ENCODE measurements around the gene PRR35. TPM values are rescaled to one million over a fixed set of nuclear protein-coding genes. Genes with fewer than 3 reads are reported as not detected.
A peak's percentile ranks its signal among the peaks of the same experiment; 100 is the strongest.

Gene PRR35
- polyA plus RNA-seq, 3 donors, result not detected

GRCh38 chr16:543301-544164, 16.7 kb upstream of the PRR35 start:
- no peaks in the 10 kb centered on the region for H3K9me3 Mint-ChIP-seq
- Histone ChIP-seq H3K4me3 (replicated peaks in 1 of 3; ENCODE audit: low read depth in 2 of 3, low read length in 3 of 3) (no peak overlapping the region), H4K20me1 (ENCODE audit: insufficient read depth, low read length) (peaks cover 90% of the 10 kb centered on the region), H3K27me3 (ENCODE audit: control insufficient read depth in 2 of 2, insufficient read depth in 2 of 2, low read length in 2 of 2) (no peaks in the 10 kb centered on the region), H3K36me3 (replicated peaks in 1 of 2; ENCODE audit: control insufficient read depth in 1 of 2, insufficient read depth in 2 of 2, low read length in 2 of 2) (peaks cover 16 to 33% of the 10 kb centered on the region in 2 donors), H3K4me1 (ENCODE audit: control insufficient read depth in 1 of 2, insufficient read depth in 2 of 2, low read length in 2 of 2) (peaks cover 0 to 14% of the 10 kb centered on the region in 2 donors), H3K79me2 (ENCODE audit: insufficient read depth, low read length) (peaks cover 43% of the 10 kb centered on the region), H3K4me2 (replicated peaks; ENCODE audit: extremely low read depth, low read length, poor library complexity, severe bottlenecking) (no peak overlapping the region), H3K27ac (ENCODE audit: low read depth in 1 of 2, low read length in 2 of 2) (no peak overlapping the region), H2AFZ (ENCODE audit: insufficient read depth, low read depth, low read length, poor library complexity, severe bottlenecking) (no peak overlapping the region), H3K9ac (ENCODE audit: insufficient read depth, low read length, poor library complexity, severe bottlenecking) (no peak overlapping the region), H3K9me3 (replicated peaks in 1 of 2; ENCODE audit: control insufficient read depth in 1 of 2, insufficient read depth in 1 of 2, low read length in 2 of 2) (no peaks in the 10 kb centered on the region)
- TF ChIP-seq, protein P1, sequence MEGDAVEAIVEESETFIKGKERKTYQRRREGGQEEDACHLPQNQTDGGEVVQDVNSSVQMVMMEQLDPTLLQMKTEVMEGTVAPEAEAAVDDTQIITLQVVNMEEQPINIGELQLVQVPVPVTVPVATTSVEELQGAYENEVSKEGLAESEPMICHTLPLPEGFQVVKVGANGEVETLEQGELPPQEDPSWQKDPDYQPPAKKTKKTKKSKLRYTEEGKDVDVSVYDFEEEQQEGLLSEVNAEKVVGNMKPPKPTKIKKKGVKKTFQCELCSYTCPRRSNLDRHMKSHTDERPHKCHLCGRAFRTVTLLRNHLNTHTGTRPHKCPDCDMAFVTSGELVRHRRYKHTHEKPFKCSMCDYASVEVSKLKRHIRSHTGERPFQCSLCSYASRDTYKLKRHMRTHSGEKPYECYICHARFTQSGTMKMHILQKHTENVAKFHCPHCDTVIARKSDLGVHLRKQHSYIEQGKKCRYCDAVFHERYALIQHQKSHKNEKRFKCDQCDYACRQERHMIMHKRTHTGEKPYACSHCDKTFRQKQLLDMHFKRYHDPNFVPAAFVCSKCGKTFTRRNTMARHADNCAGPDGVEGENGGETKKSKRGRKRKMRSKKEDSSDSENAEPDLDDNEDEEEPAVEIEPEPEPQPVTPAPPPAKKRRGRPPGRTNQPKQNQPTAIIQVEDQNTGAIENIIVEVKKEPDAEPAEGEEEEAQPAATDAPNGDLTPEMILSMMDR (IDR thresholded peaks at IDR 0.05), result no peak
- 96% methylated on average over 48 of the region's 51 CpGs for WGBS (ENCODE audit: insufficient coverage)
- no peak overlapping the region for H3K4me3 Mint-ChIP-seq
- no peaks in the 10 kb centered on the region for H3K4me1 Mint-ChIP-seq
- no peaks in the 10 kb centered on the region for H3K27me3 Mint-ChIP-seq (ENCODE audit: low read depth in 3 of 3)
- DNase-seq, result no peak
- intact Hi-C loops (cut with micrococcal nuclease), result no loop called here
- H3K27ac Mint-ChIP-seq, result peak overlapping the region in 1 of 7 donors; percentile 64
- peaks cover 7 to 13% of the 10 kb centered on the region in 2 donors for H3K36me3 Mint-ChIP-seq

GRCh38 chr16:544517-544916, 15.7 kb upstream of the PRR35 start:
- Histone ChIP-seq H3K36me3 (replicated peaks in 1 of 2; ENCODE audit: control insufficient read depth in 1 of 2, insufficient read depth in 2 of 2, low read length in 2 of 2) (peaks cover 22 to 30% of the 10 kb centered on the region in 2 donors), H3K4me2 (replicated peaks; ENCODE audit: extremely low read depth, low read length, poor library complexity, severe bottlenecking) (no peak overlapping the region), H3K27me3 (ENCODE audit: control insufficient read depth in 2 of 2, insufficient read depth in 2 of 2, low read length in 2 of 2) (no peaks in the 10 kb centered on the region), H2AFZ (ENCODE audit: insufficient read depth, low read depth, low read length, poor library complexity, severe bottlenecking) (no peak overlapping the region), H3K9me3 (replicated peaks in 1 of 2; ENCODE audit: control insufficient read depth in 1 of 2, insufficient read depth in 1 of 2, low read length in 2 of 2) (no peaks in the 10 kb centered on the region), H4K20me1 (ENCODE audit: insufficient read depth, low read length) (peaks cover 81% of the 10 kb centered on the region), H3K27ac (ENCODE audit: low read depth in 1 of 2, low read length in 2 of 2) (no peak overlapping the region), H3K4me1 (ENCODE audit: control insufficient read depth in 1 of 2, insufficient read depth in 2 of 2, low read length in 2 of 2) (peaks cover 0 to 14% of the 10 kb centered on the region in 2 donors), H3K9ac (ENCODE audit: insufficient read depth, low read length, poor library complexity, severe bottlenecking) (no peak overlapping the region), H3K79me2 (ENCODE audit: insufficient read depth, low read length) (peaks cover 33% of the 10 kb centered on the region), H3K4me3 (replicated peaks in 1 of 3; ENCODE audit: low read depth in 2 of 3, low read length in 3 of 3) (no peak overlapping the region)
- H3K4me3 Mint-ChIP-seq, result no peak overlapping the region
- DNase-seq, result no peak
- 97% methylated on average over 17 of the region's 46 CpGs for WGBS (ENCODE audit: insufficient coverage)
- H3K27ac Mint-ChIP-seq, result no peak overlapping the region
- no peaks in the 10 kb centered on the region for H3K9me3 Mint-ChIP-seq
- TF ChIP-seq, protein P1 (IDR thresholded peaks at IDR 0.05), result no peak
- no peaks in the 10 kb centered on the region for H3K27me3 Mint-ChIP-seq (ENCODE audit: low read depth in 3 of 3)
- intact Hi-C loops (cut with micrococcal nuclease), result no loop called here
- H3K4me1 Mint-ChIP-seq, result no peaks in the 10 kb centered on the region
- H3K36me3 Mint-ChIP-seq, result peaks cover 7 to 17% of the 10 kb centered on the region in 2 donors
